Fibroblast of lung (primary cell): ENCODE data around the gene WNT7A. TPM values are rescaled to one million over a fixed set of nuclear protein-coding genes. Genes with fewer than 3 reads are reported as not detected.

Experiments used
- DNase-seq, 2 donors: peaks; one replicate each; pipeline versions ENCODE4 v3.0.0 to v3.0.0-alpha.2; 2010; ENCODE audit warnings: low read depth in 2 of 2
- H2AFZ ChIP-seq: 2 replicates; pipeline ENCODE4 v1.5.1; 2012; ENCODE audit warnings: low read length, control low read depth, inconsistent platforms
- H3K27ac ChIP-seq: 2 replicates; pipeline ENCODE4 v1.5.1; 2011; ENCODE audit warnings: low read length, control low read depth; ENCODE audit not compliant: insufficient read depth
- H3K27me3 ChIP-seq: 2 replicates; pipeline ENCODE4 v1.5.1; 2011; ENCODE audit warnings: mild to moderate bottlenecking, low read length; ENCODE audit not compliant: control insufficient read depth, insufficient read depth
- H3K36me3 ChIP-seq: 2 replicates; pipeline ENCODE4 v1.5.1; 2011; ENCODE audit warnings: low read length; ENCODE audit not compliant: control insufficient read depth, insufficient read depth
- H3K4me1 ChIP-seq: 2 replicates; pipeline ENCODE4 v1.5.1; 2011; ENCODE audit warnings: low read length; ENCODE audit not compliant: control insufficient read depth, insufficient read depth; ENCODE audit errors: extremely low read depth
- H3K4me2 ChIP-seq: 2 replicates; pipeline ENCODE4 v1.5.1; 2011; ENCODE audit warnings: low read length, control low read depth; ENCODE audit not compliant: insufficient read depth; ENCODE audit errors: extremely low read depth
- H3K4me3 ChIP-seq, 4 experiments: fragments of 200-600 bp in 1 of 4; sonication (generic) in 1 of 4; replicated peaks in 1 of 4; 2 replicates each; pipeline ENCODE4 v1.5.1; 2011 to 2016; ENCODE audit warnings: low read length in 4 of 4, low read depth in 3 of 4, mild to moderate bottlenecking in 3 of 4, control low read depth in 2 of 4, inconsistent platforms in 1 of 4, mixed read lengths in 1 of 4; ENCODE audit not compliant: insufficient read depth in 1 of 4; ENCODE audit errors: control extremely low read depth in 1 of 4
- H3K79me2 ChIP-seq: 2 replicates; pipeline ENCODE4 v1.5.1; 2012; ENCODE audit warnings: mild to moderate bottlenecking, low read length, inconsistent platforms; ENCODE audit not compliant: control insufficient read depth, insufficient read depth
- H3K9ac ChIP-seq: 2 replicates; pipeline ENCODE4 v1.5.1; 2011; ENCODE audit warnings: mild to moderate bottlenecking, low read length, control low read depth; ENCODE audit not compliant: insufficient read depth
- H3K9me3 ChIP-seq: 2 replicates; pipeline ENCODE4 v1.5.1; 2012; ENCODE audit warnings: low read depth, low read length; ENCODE audit not compliant: control insufficient read depth, insufficient read depth
- H4K20me1 ChIP-seq: 2 replicates; pipeline ENCODE4 v1.5.1; 2011; ENCODE audit warnings: low read length; ENCODE audit not compliant: control insufficient read depth, insufficient read depth; ENCODE audit errors: extremely low read depth
- CTCF ChIP-seq, 2 donors: IDR thresholded peaks in 1 of 2; conservative IDR thresholded peaks in 1 of 2; 1 replicate in 1 of 2; 2 replicates in 1 of 2; pipeline ENCODE4 v1.5.1; 2011 to 2012; ENCODE audit warnings: low read length in 2 of 2, control low read depth in 1 of 2, inconsistent platforms in 1 of 2, low read depth in 1 of 2, mild to moderate bottlenecking in 1 of 2
- EZH2 ChIP-seq: IDR thresholded peaks from 2 replicates; pipeline ENCODE4 v1.5.1; 2012; ENCODE audit warnings: low read length, control low read depth, mild to moderate bottlenecking; ENCODE audit errors: missing control alignments
- polyA plus RNA-seq, 2 donors: library from polyadenylated mRNA; depleted of rRNA in 1 of 2; stranded (reverse) in 1 of 2; unstranded in 1 of 2; fragments of >200 nt; gene quantifications; 2 replicates each; pipeline ENCODE4 v1.2.1, GENCODE V29; 2011 to 2012; ENCODE audit warnings: missing spikeins in 1 of 2
- total RNA-seq: library from RNA; depleted of rRNA; stranded (reverse); fragments of >200 nt; gene quantifications from 2 replicates; pipeline ENCODE4 v1.2.1, GENCODE V29; 2014

The WNT7A gene
- total and polyA plus RNA-seq, 2 donors (not counting 1 experiment from before 2014, with no cell fraction given) = not detected

- Histone ChIP-seq H3K4me2 (no peak overlapping the region), H3K9me3 (no peaks in the 10 kb centered on the region), H2AFZ (no peak overlapping the region), H3K36me3 (no peaks in the 10 kb centered on the region), H4K20me1 (no peaks in the 10 kb centered on the region), H3K4me3 (no peak overlapping the region), H3K27me3 (no peaks in the 10 kb centered on the region), H3K79me2 (no peaks in the 10 kb centered on the region), H3K9ac (no peak overlapping the region), H3K4me1 (no peaks in the 10 kb centered on the region), H3K27ac (no peak overlapping the region)
- no peak for DNase-seq
- TF ChIP-seq CTCF (conservative IDR thresholded peaks at IDR 0.05 in 1 of 2, IDR thresholded peaks at IDR 0.05 in 1 of 2; ENCODE audit: low read depth in 1 of 2, low read length in 2 of 2) (no peak), EZH2 (no peak)
These were observed 41.5 kb downstream of the WNT7A start for GRCh38 chr3:13838421-13838820.

- H3K36me3 ChIP-seq = no peaks in the 10 kb centered on the region
- H3K9ac ChIP-seq = no peak overlapping the region
- H3K4me1 ChIP-seq = no peaks in the 10 kb centered on the region
- H3K4me2 ChIP-seq = no peak overlapping the region
- no peak overlapping the region for H3K27ac ChIP-seq
- no peak overlapping the region for H3K4me3 ChIP-seq
- H3K79me2 ChIP-seq = no peaks in the 10 kb centered on the region
- no peak overlapping the region for H2AFZ ChIP-seq
- no peaks in the 10 kb centered on the region for H4K20me1 ChIP-seq
- no peak for TF ChIP-seq EZH2
- TF ChIP-seq CTCF (conservative IDR thresholded peaks at IDR 0.05 in 1 of 2, IDR thresholded peaks at IDR 0.05 in 1 of 2; ENCODE audit: low read depth in 1 of 2, low read length in 2 of 2) = no peak
- H3K9me3 ChIP-seq = no peaks in the 10 kb centered on the region
- no peaks in the 10 kb centered on the region for H3K27me3 ChIP-seq
- DNase-seq = no peak
These were observed 42.1 kb downstream of the WNT7A start for GRCh38 chr3:13837751-13838150.

GRCh38 chr3:13836658-13837587, 42.9 kb downstream of the WNT7A start:
- Histone ChIP-seq H3K79me2 (no peaks in the 10 kb centered on the region), H3K4me2 (no peak overlapping the region), H3K27ac (no peak overlapping the region), H3K36me3 (no peaks in the 10 kb centered on the region), H3K4me1 (no peaks in the 10 kb centered on the region), H2AFZ (no peak overlapping the region), H4K20me1 (no peaks in the 10 kb centered on the region), H3K27me3 (no peaks in the 10 kb centered on the region), H3K4me3 (no peak overlapping the region), H3K9ac (no peak overlapping the region), H3K9me3 (no peaks in the 10 kb centered on the region)
- DNase-seq = no peak
- TF ChIP-seq EZH2 (no peak), CTCF (conservative IDR thresholded peaks at IDR 0.05 in 1 of 2, IDR thresholded peaks at IDR 0.05 in 1 of 2; ENCODE audit: low read depth in 1 of 2, low read length in 2 of 2) (no peak)
